ENCODE data around the gene CCNF.
A peak's percentile ranks its signal among the peaks of the same experiment; 100 is the strongest.

Gene CCNF

GRCh38 chr16:2457267-2457666 is 28.0 kb downstream of the CCNF start:
- DNase-seq (ENCODE audit: low spot score) = no peak

GRCh38 chr16:2457946-2458345 is 28.7 kb downstream of the CCNF start:
- no peak for DNase-seq (ENCODE audit: low spot score)

GRCh38 chr16:2458887-2459646 is 29.8 kb downstream of the CCNF start:
- no peak for DNase-seq (ENCODE audit: low spot score)

- DNase-seq (ENCODE audit: low spot score) = peak; percentile 97
Measured at GRCh38 chr16:2459647-2460390, 30.6 kb downstream of the CCNF start, which contains the start of gene TEDC2. Gene TEDC2 (plus strand): TSS chr16:2460109. CDS start chr16:2460145, 36 bp downstream.

- no peak for DNase-seq (ENCODE audit: low spot score)
Measured at GRCh38 chr16:2460391-2460713, 31.1 kb downstream of the CCNF start.

GRCh38 chr16:2460916-2461315 is 31.7 kb downstream of the CCNF start:
- DNase-seq (ENCODE audit: low spot score) = no peak

GRCh38 chr16:2462031-2462866 is 33.0 kb downstream of the CCNF start:
- DNase-seq (ENCODE audit: low spot score) = no peak

GRCh38 chr16:2464333-2464732 is 35.1 kb downstream of the CCNF start:
- DNase-seq (ENCODE audit: low spot score) = no peak

GRCh38 chr16:2465653-2466415 is 36.6 kb downstream of the CCNF start:
- DNase-seq (ENCODE audit: low spot score) = no peak

GRCh38 chr16:2466667-2467527 is 37.6 kb downstream of the CCNF start:
- no peak for DNase-seq (ENCODE audit: low spot score)

GRCh38 chr16:2467528-2468232 is 38.4 kb downstream of the CCNF start:
- DNase-seq (ENCODE audit: low spot score) = no peak

GRCh38 chr16:2468233-2468724 is 39.0 kb downstream of the CCNF start:
- DNase-seq (ENCODE audit: low spot score) = no peak

GRCh38 chr16:2468725-2469398 is 39.6 kb downstream of the CCNF start:
- no peak for DNase-seq (ENCODE audit: low spot score)

GRCh38 chr16:2469399-2470233 is 40.4 kb downstream of the CCNF start:
- no peak for DNase-seq (ENCODE audit: low spot score)

- DNase-seq (ENCODE audit: low spot score) = no peak
Measured at GRCh38 chr16:2470234-2470601, 41.0 kb downstream of the CCNF start.

GRCh38 chr16:2470603-2471015 is 41.4 kb downstream of the CCNF start:
- DNase-seq (ENCODE audit: low spot score) = no peak

- DNase-seq (ENCODE audit: low spot score) = no peak
Measured at GRCh38 chr16:2471016-2471652, 41.9 kb downstream of the CCNF start, which contains the start of gene NTN3. Gene NTN3 (plus strand): TSS chr16:2471297. CDS start chr16:2471702, 405 bp downstream.

Data from cerebellar cortex (tissue), 1 donor.